Activated CD8-positive, alpha-beta T cell treated with anti-CD3 and anti-CD28 coated beads, Interleukin-2, amount 10 ng/mL, durations not matched to agents 7 days and 5 days (primary cell): ENCODE data around the gene SPAG9. TPM values are rescaled to one million over a fixed set of nuclear protein-coding genes. Genes with fewer than 3 reads are reported as not detected.

Experiments used
- ATAC-seq: fragments of 150-1000 bp; cut with Tn5 transposase; one replicate; pipeline ENCODE4 v1.10.0; 2021; ENCODE audit warnings: moderate library complexity
- CTCF ChIA-PET: fragments of 350-600 bp; sonication (Branson Sonifier 250); formaldehyde crosslinking; loops from one replicate; lab custom pipeline; 2021; ENCODE audit warnings: antibody characterized with exemption; lab: Charles Lee
- POLR2A ChIA-PET: fragments of 350-600 bp; sonication (Branson Sonifier 250); formaldehyde crosslinking; loops from one replicate; lab custom pipeline; 2021; ENCODE audit warnings: antibody characterized with exemption; lab: Charles Lee
- DNase-seq: peaks from one replicate; pipeline ENCODE4 v3.0.0-alpha.2; 2020
- H3K27ac Mint-ChIP-seq: one replicate; pipeline ENCODE4 v1.8.0; 2021; ENCODE audit warnings: mild to moderate bottlenecking, mixed read lengths
- H3K27me3 Mint-ChIP-seq: one replicate; pipeline ENCODE4 v1.8.0; 2021; ENCODE audit warnings: low read depth, mixed read lengths
- H3K36me3 Mint-ChIP-seq: one replicate; pipeline ENCODE4 v1.8.0; 2021; ENCODE audit warnings: low read depth, mixed read lengths
- H3K4me1 Mint-ChIP-seq: one replicate; pipeline ENCODE4 v1.8.0; 2021; ENCODE audit warnings: low read depth, mixed read lengths
- H3K4me3 Mint-ChIP-seq: one replicate; pipeline ENCODE4 v1.8.0; 2021; ENCODE audit warnings: mild to moderate bottlenecking, mixed read lengths
- H3K9me3 Mint-ChIP-seq: one replicate; pipeline ENCODE4 v1.8.0; 2022; ENCODE audit warnings: mixed read lengths; ENCODE audit not compliant: insufficient read depth
- total RNA-seq, 2 experiments: library from RNA; stranded (reverse); gene quantifications; one replicate each; pipeline ENCODE4 v1.2.3, GENCODE V29; 2021

SPAG9 gene
- total RNA-seq, 2 experiments from 2014 or later = 39.2 to 42.1 TPM

DNA sequence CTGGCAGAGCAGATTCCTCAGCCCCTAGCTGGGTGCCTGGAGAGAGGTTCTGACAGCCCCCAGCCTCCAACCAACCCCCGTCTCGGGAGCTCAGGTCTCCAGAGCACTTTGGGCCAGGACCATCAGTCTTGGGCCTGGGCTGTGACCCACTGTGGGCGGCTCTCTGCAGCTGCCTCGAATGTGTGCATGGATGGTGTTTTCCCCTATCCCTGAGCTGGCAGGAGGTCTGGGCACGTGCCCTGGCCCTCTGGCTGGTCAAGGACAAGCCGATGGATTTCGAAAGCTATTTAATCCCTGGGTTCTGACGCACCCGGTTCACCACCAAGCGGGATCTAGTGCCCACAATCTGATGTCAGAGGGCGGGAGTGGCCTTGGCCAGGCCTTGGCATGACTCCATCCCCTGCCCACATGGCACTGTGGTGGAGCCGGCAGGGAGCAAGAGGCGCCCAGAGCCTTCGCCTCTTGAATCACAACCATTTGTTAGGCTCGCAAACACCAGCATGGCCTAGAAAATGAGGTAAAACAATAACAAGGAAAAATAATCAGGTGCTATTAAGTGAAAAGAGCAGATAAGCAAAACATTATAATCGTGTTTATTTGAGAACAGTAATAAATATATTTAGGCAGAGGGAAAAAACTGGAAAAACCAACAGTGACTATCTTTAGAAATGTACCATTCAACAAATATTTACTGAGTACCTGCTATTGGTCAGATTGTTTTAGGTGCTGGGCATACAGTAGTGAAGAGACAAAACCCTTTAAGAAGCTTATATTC, 185.3 kb downstream of the SPAG9 start:
- H3K4me1 Mint-ChIP-seq = peaks cover 12% of the 10 kb centered on the region
- DNase-seq (no peak), ATAC-seq (no peak)
- peaks cover 7% of the 10 kb centered on the region for H3K27me3 Mint-ChIP-seq
- no peaks in the 10 kb centered on the region for H3K9me3 Mint-ChIP-seq
- H3K4me3 Mint-ChIP-seq = no peak overlapping the region
- H3K27ac Mint-ChIP-seq = no peak overlapping the region
- H3K36me3 Mint-ChIP-seq = no peaks in the 10 kb centered on the region
- ChIA-PET POLR2A (interaction anchor here (0.8 to 3.1 kb wide), 4 partner anchors 9 to 69 kb away, joined by 3 to 12 read pairs (median 3); partner anchors contain the start of gene TOB1), CTCF (interaction anchor here (1.3 to 1.9 kb wide), 2 partner anchors 14 to 83 kb away, joined by 5 to 6 read pairs; no protein-coding TSS in a partner anchor)

DNA sequence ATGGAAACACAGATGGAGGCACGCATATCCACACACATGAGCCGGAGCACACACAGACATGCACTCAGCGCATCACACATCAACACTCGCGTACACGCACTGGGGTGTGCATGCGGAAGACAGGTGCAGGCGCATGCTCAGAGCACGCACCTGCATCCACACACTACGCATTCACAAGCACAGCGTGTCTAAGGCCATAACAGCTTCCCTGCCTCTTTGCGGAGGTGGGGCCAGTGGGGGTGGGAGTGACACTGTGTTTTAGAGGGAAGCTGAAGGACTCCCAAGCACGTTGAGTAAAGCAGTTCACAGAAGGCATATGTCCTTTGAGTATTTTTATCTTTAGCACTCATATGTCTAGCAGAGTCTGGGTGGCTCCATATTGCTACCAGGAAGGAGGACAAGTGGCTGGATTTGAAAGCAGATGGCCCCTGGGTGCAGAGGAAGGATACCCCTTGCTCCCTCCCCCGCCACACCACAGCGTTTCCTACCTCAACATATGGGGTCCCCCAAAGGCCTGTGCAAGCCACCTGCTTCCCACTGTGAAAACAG, 185.9 kb downstream of the SPAG9 start:
- Mint-ChIP-seq H3K4me1 (peaks cover 16% of the 10 kb centered on the region), H3K36me3 (no peaks in the 10 kb centered on the region), H3K9me3 (no peaks in the 10 kb centered on the region), H3K4me3 (no peak overlapping the region), H3K27ac (no peak overlapping the region), H3K27me3 (peaks cover 12% of the 10 kb centered on the region)
- ATAC-seq = no peak
- ChIA-PET CTCF (interaction anchor here (1.3 to 1.9 kb wide), 2 partner anchors 15 to 82 kb away, joined by 5 to 6 read pairs; no protein-coding TSS in a partner anchor), POLR2A (interaction anchor here (0.9 to 3.1 kb wide), 2 partner anchors 67 to 68 kb away, joined by 3 to 12 read pairs; partner anchors contain the start of gene TOB1)
- DNase-seq = no peak

GRCh38 chr17:50934161-50934560, 186.5 kb downstream of the SPAG9 start:
- Mint-ChIP-seq H3K27me3 (peaks cover 15% of the 10 kb centered on the region), H3K4me3 (no peak overlapping the region), H3K36me3 (no peaks in the 10 kb centered on the region), H3K9me3 (no peaks in the 10 kb centered on the region), H3K27ac (no peak overlapping the region), H3K4me1 (peaks cover 17% of the 10 kb centered on the region)
- DNase-seq (no peak), ATAC-seq (no peak)
- ChIA-PET CTCF (no interaction called here), POLR2A (interaction anchor here (3.1 kb wide), 1 partner anchor 68 kb away, joined by 12 read pairs; the partner anchor contains the start of gene TOB1)

DNA sequence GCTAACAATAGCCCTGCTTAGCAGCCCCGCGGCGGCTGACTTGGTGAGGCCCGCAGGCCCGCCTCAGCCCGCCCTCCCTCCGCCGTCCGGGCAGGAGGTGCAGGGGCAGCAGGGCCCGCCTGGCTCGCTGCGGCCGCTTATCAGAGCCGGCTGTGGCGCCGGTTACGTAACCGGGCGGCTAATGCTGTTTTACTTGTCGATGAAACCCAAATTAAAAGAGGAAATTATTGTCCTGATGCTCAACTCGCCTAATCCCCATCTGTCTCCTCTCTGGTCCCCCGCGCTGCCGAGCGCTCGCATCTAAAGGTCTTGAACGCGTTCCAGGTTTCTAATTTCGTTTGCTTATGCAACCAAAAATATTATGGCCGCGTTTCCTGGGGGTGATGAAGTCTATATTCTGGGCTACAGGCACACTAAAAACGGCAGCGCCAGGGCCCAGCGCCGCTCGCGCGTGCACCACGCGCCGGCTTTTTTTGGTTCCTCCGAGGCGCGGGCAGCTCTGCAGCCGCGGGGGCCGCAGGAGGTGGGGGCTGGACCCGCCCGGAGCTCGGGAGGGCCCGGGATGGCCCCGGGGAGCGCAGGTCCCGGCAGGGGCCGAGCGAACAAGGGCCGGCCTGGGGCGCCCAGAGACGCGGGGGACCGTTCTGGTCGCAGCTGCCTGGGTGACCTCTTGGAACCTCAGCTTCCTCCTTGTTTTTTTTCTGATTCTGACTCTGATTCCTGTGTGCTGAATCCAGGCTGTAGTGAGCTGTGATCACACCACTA, 189.3 kb downstream of the SPAG9 start:
- H3K9me3 Mint-ChIP-seq = no peaks in the 10 kb centered on the region
- POLR2A ChIA-PET = interaction anchor here (0.7 to 2.7 kb wide), 4 partner anchors 9 to 65 kb away, joined by 3 to 29 read pairs (median 6); partner anchors contain the start of gene TOB1
- H3K27ac Mint-ChIP-seq = peak overlapping the region; percentile 67
- H3K27me3 Mint-ChIP-seq = peaks cover 33% of the 10 kb centered on the region
- CTCF ChIA-PET = interaction anchor here (1.1 to 2.7 kb wide), 6 partner anchors 13 to 114 kb away, joined by 3 to 18 read pairs (median 4); partner anchors contain the start of gene TOB1
- H3K4me1 Mint-ChIP-seq = peaks cover 33% of the 10 kb centered on the region
- peak; percentile 73 for ATAC-seq
- H3K36me3 Mint-ChIP-seq = no peaks in the 10 kb centered on the region
- H3K4me3 Mint-ChIP-seq = peak overlapping the region; percentile 68
- peak; percentile 50 for DNase-seq

GRCh38 chr17:50928646-50929045, 192.0 kb downstream of the SPAG9 start:
- ATAC-seq = no peak
- H3K4me3 Mint-ChIP-seq = no peak overlapping the region
- H3K36me3 Mint-ChIP-seq = no peaks in the 10 kb centered on the region
- H3K27ac Mint-ChIP-seq = no peak overlapping the region
- peaks cover 45% of the 10 kb centered on the region for H3K4me1 Mint-ChIP-seq
- ChIA-PET POLR2A (interaction anchor here (1.8 to 4.9 kb wide), 2 partner anchors 27 to 63 kb away, joined by 7 to 47 read pairs; partner anchors contain the start of gene TOB1), CTCF (interaction anchor here (1.5 kb wide), 1 partner anchor 16 kb away, joined by 4 read pairs; no protein-coding TSS in a partner anchor)
- H3K27me3 Mint-ChIP-seq = peaks cover 47% of the 10 kb centered on the region
- H3K9me3 Mint-ChIP-seq = no peaks in the 10 kb centered on the region
- DNase-seq = no peak

DNA sequence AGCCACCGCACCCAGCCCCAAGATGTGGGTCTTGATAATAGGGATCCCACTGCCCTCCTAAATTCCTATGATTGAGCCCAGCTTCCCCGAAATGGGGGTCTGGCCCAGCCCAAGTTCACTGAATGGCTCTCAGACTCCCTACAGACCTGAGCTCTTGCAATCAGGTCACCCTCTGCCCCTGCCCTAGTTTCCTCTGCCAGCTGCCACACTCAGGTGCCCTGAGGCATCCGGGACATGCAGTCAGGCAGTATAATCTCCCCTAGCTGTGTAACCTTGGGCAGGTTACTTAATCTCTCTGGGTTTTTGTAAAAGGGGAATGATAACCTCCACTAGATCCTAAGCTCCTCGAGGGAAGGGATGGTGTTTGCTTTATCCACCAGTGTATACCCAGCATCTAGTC, 193.4 kb downstream of the SPAG9 start:
- CTCF ChIA-PET = interaction anchor here (0.9 to 2.7 kb wide), 6 partner anchors 17 to 144 kb away, joined by 3 to 15 read pairs (median 4); partner anchors contain the start of gene TOB1
- no peaks in the 10 kb centered on the region for H3K36me3 Mint-ChIP-seq
- DNase-seq = no peak
- peaks cover 47% of the 10 kb centered on the region for H3K27me3 Mint-ChIP-seq
- ATAC-seq = no peak
- POLR2A ChIA-PET = interaction anchor here (0.6 to 4.9 kb wide), 3 partner anchors 28 to 754 kb away, joined by 3 to 47 read pairs (median 7); partner anchors contain the start of gene TOB1
- H3K9me3 Mint-ChIP-seq = no peaks in the 10 kb centered on the region
- peaks cover 45% of the 10 kb centered on the region for H3K4me1 Mint-ChIP-seq
- peak overlapping the region; percentile 14 for H3K27ac Mint-ChIP-seq
- no peak overlapping the region for H3K4me3 Mint-ChIP-seq

DNA sequence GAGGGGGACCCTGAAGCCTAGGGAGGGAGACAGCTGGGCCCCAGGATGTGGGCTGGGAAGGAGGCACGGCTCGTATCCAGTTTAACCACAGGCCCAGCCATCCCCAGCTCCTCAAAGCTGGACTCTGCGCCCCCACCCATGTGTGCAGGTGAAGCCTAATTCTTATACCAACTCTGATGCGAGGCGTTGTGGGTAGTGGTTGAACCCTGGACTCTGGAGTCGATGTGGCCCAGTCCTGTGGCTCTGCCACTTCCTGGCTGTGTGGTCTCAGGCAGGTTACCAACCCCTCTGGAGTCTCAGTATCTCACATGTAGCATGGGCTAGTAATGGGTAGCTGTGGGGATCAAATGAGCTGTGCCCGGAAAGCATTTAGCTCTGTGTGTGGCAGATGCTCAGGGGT, 194.1 kb downstream of the SPAG9 start:
- H3K4me3 Mint-ChIP-seq = peak overlapping the region; percentile 31

DNA sequence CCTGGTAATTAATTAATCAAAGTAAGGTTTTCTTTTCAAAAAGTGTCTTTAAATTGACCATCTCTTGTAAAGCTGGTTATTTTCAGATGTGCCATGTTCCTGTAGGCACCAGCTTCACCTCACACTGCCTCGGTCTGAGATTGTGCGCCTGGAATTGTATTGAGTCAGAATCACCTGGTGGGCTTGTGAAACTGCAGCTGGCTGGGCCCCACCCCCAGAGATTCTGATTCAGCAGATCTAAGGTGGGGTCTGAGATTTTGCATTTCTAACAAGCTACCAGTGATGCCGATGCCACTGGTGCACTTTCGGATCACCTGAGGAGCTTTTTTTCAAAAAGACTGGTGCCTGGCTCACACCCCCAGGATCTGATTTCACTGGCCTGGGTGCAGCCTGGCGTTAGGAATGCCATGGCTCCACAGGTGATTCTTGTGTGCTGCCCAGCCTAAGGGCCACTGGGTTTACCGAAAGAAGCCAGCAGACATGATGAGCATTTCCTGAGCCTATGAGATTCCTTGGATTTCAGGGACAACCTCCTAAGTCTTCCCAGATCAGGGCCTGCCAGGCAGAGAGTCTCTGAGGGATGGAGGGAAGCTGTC, 195.3 kb downstream of the SPAG9 start:
- peaks cover 44% of the 10 kb centered on the region for H3K27me3 Mint-ChIP-seq
- H3K27ac Mint-ChIP-seq = no peak overlapping the region
- POLR2A ChIA-PET = interaction anchor here (0.5 to 4.9 kb wide), 5 partner anchors 16 to 59 kb away, joined by 3 to 47 read pairs (median 3); partner anchors contain the start of gene TOB1

More for the DNA sequence above, 194.1 kb downstream of the SPAG9 start:
- DNase-seq (peak; percentile 73), ATAC-seq (peak; percentile 68)
- H3K36me3 Mint-ChIP-seq = no peaks in the 10 kb centered on the region
- CTCF ChIA-PET = interaction anchor here (0.6 to 2.7 kb wide), 5 partner anchors 17 to 144 kb away, joined by 3 to 15 read pairs (median 3); partner anchors contain the start of gene TOB1
- POLR2A ChIA-PET = interaction anchor here (0.8 to 4.9 kb wide), 5 partner anchors 15 to 60 kb away, joined by 3 to 47 read pairs (median 4); partner anchors contain the start of gene TOB1
- no peaks in the 10 kb centered on the region for H3K9me3 Mint-ChIP-seq
- H3K4me1 Mint-ChIP-seq = peaks cover 46% of the 10 kb centered on the region
- no peak overlapping the region for H3K27ac Mint-ChIP-seq
- H3K27me3 Mint-ChIP-seq = peaks cover 43% of the 10 kb centered on the region

DNA sequence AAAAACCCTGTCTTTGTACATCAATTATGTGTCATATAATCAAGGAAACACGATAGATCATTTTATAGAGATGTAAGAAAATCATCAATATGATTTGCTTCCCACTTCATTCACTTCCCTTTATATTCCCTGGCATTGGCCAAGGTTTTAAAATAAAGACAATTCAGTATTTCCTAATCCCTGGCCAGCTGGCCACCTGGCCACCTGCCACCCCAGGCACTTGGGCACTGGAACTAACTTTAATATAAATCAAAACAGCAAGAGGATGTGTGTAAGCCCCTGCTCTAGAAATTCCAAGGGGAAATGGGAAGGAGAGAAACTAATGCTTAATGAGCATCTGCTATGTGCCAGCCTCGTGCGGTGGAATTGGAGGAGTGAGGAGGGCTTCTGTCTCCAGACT, 195.9 kb downstream of the SPAG9 start:
- CTCF ChIA-PET = interaction anchor here (0.9 to 1.0 kb wide), 2 partner anchors 24 to 72 kb away, joined by 3 read pairs; no protein-coding TSS in a partner anchor
- no peaks in the 10 kb centered on the region for H3K9me3 Mint-ChIP-seq
- no peak overlapping the region for H3K27ac Mint-ChIP-seq
- peaks cover 40% of the 10 kb centered on the region for H3K27me3 Mint-ChIP-seq
- ATAC-seq = no peak
- POLR2A ChIA-PET = interaction anchor here (0.6 to 4.9 kb wide), 2 partner anchors 19 to 59 kb away, joined by 3 to 47 read pairs; partner anchors contain the start of gene TOB1
- H3K4me1 Mint-ChIP-seq = peaks cover 46% of the 10 kb centered on the region
- no peak for DNase-seq
- H3K36me3 Mint-ChIP-seq = no peaks in the 10 kb centered on the region
- no peak overlapping the region for H3K4me3 Mint-ChIP-seq

More for the DNA sequence above, 195.3 kb downstream of the SPAG9 start:
- CTCF ChIA-PET = interaction anchor here (0.9 to 2.7 kb wide), 3 partner anchors 25 to 73 kb away, joined by 3 to 15 read pairs (median 3); no protein-coding TSS in a partner anchor
- Mint-ChIP-seq H3K4me3 (no peak overlapping the region), H3K4me1 (peaks cover 45% of the 10 kb centered on the region), H3K36me3 (no peaks in the 10 kb centered on the region), H3K9me3 (no peaks in the 10 kb centered on the region)
- ATAC-seq = no peak
- no peak for DNase-seq

DNA sequence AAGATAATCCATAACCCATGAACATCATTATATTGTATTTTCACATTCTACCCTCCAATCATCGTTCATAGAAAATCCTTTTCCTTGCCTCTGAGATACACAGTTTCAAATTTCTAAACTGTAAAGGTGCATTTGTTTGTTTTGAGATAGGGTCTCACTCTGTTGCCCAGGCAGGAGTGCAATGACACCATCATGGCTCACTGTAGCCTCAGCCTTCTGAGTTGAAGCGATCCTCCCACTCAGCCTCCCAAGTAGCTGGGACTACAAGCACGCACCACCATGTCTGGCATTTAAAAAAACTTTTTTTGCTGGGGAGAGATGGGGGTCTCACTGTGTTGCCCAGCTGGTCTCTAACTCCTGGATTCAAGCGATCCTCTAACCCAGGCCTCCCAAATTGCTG, 196.4 kb downstream of the SPAG9 start:
- ChIA-PET POLR2A (interaction anchor here (4.9 kb wide), 1 partner anchor 58 kb away, joined by 47 read pairs; the partner anchor contains the start of gene TOB1), CTCF (no interaction called here)
- no peak for DNase-seq
- ATAC-seq = no peak
- Mint-ChIP-seq H3K27me3 (peaks cover 37% of the 10 kb centered on the region), H3K27ac (no peak overlapping the region), H3K4me3 (no peak overlapping the region), H3K36me3 (no peaks in the 10 kb centered on the region), H3K9me3 (no peaks in the 10 kb centered on the region), H3K4me1 (peaks cover 50% of the 10 kb centered on the region)
